GM12878 (cell line): ENCODE results near the gene TPM4. TPM values are rescaled to one million over a fixed set of nuclear protein-coding genes. Genes with fewer than 3 reads are reported as not detected.

Experiments
- ATAC-seq: fragments of 200-7000 bp; cut with Tn5 transposase; 3 replicates; pipeline ENCODE4 v1.9.1; 2020; ENCODE audit warnings: mild to moderate bottlenecking, moderate library complexity
- BruUV-seq: library from RNA; stranded (reverse); fragments of 400-500 nt; replicated peaks from 2 replicates; lab custom pipeline; 2021; lab: Mats Ljungman, UMichigan
- CTCF ChIA-PET: fragments of 300-600 bp; sonication (Branson Sonifier 250); formaldehyde crosslinking; extraction: SDS; loops from one replicate; lab custom pipeline; 2021; ENCODE audit warnings: inconsistent platforms; lab: Yijun Ruan, JAX
- POLR2A ChIA-PET: fragments of 350-600 bp; formaldehyde crosslinking; extraction: SDS; loops from one replicate; lab custom pipeline; 2021; ENCODE audit warnings: inconsistent platforms; lab: Charles Lee
- RAD21 ChIA-PET: fragments of 300-600 bp; sonication (Branson Sonifier 250); formaldehyde crosslinking; loops from one replicate; lab custom pipeline; 2023; ENCODE audit warnings: antibody characterized with exemption; ENCODE audit not compliant: unreplicated experiment; lab: Charles Lee
- SMC1A ChIA-PET: fragments of 300-600 bp; sonication (Branson Sonifier 250); formaldehyde crosslinking; loops from one replicate; lab custom pipeline; 2023; ENCODE audit not compliant: unreplicated experiment, uncharacterized antibody; lab: Charles Lee
- DNase-seq: peaks from one replicate; pipeline ENCODE4 v3.0.0-alpha.2; 2011; ENCODE audit warnings: low read depth, low spot score
- FAIRE-seq: peaks from 3 replicates; lab custom pipeline; 2011; peaks lifted over from hg19 to GRCh38; lab: Jason Lieb, UNC
- H2AFZ ChIP-seq: 2 replicates; pipeline ENCODE4 v1.6.0; 2011; ENCODE audit warnings: low read depth, low read length, control low read depth; ENCODE audit not compliant: control insufficient read depth
- H3K27ac ChIP-seq: 2 replicates; pipeline ENCODE4 v1.5.1; 2011; ENCODE audit warnings: control low read depth; ENCODE audit not compliant: control insufficient read depth, insufficient read depth
- H3K27me3 ChIP-seq, 2 experiments: replicated peaks in 1 of 2; 2 replicates each; pipeline versions ENCODE4 v1.6.0 to v1.6.1; 2011; ENCODE audit warnings: low read length in 1 of 2; ENCODE audit not compliant: control insufficient read depth in 2 of 2, insufficient read depth in 2 of 2
- H3K36me3 ChIP-seq, 2 experiments: 2 replicates each; pipeline ENCODE4 v1.5.1; 2011; ENCODE audit warnings: low read length in 1 of 2; ENCODE audit not compliant: control insufficient read depth in 2 of 2, insufficient read depth in 2 of 2
- H3K4me1 ChIP-seq: 2 replicates; pipeline ENCODE4 v1.6.1; 2011; ENCODE audit warnings: mild to moderate bottlenecking, low read length, moderate library complexity, mixed read lengths; ENCODE audit not compliant: control insufficient read depth, insufficient read depth
- H3K4me2 ChIP-seq: 2 replicates; pipeline ENCODE4 v1.6.0; 2011; ENCODE audit warnings: control low read depth; ENCODE audit not compliant: control insufficient read depth, insufficient read depth
- H3K4me3 ChIP-seq: fragments of 200-600 bp; sonication (generic); 2 replicates; pipeline ENCODE4 v1.5.1; 2016
- H3K79me2 ChIP-seq: 2 replicates; pipeline ENCODE4 v1.6.0; 2011; ENCODE audit warnings: low read length; ENCODE audit not compliant: control insufficient read depth, insufficient read depth
- H3K9ac ChIP-seq: 2 replicates; pipeline ENCODE4 v1.8.0; 2011; ENCODE audit warnings: low read length, control low read depth, mixed read lengths; ENCODE audit not compliant: control insufficient read depth, insufficient read depth
- H3K9me3 ChIP-seq: replicated peaks from 3 replicates; pipeline ENCODE4 v1.5.1; 2011; ENCODE audit warnings: mild to moderate bottlenecking, low read length; ENCODE audit not compliant: control insufficient read depth, insufficient read depth
- H4K20me1 ChIP-seq: 2 replicates; pipeline ENCODE4 v1.6.0; 2011; ENCODE audit not compliant: control insufficient read depth, insufficient read depth
- EGR1 ChIP-seq, 2 experiments: IDR thresholded peaks; 1 replicate in 1 of 2; 2 replicates in 1 of 2; pipeline ENCODE4 v1.6.1; 2011 to 2012; ENCODE audit warnings: low read depth in 2 of 2, low read length in 2 of 2, borderline replicate concordance in 1 of 2, mild to moderate bottlenecking in 1 of 2, moderate library complexity in 1 of 2
- HCFC1 ChIP-seq: fragments of 150-350 bp; IDR thresholded peaks from 2 replicates; pipeline ENCODE4 v1.6.1; 2014; ENCODE audit warnings: low read length
- POLR2AphosphoS5 ChIP-seq: IDR thresholded peaks from 2 replicates; pipeline ENCODE4 v1.6.1; 2011; ENCODE audit warnings: mild to moderate bottlenecking, low read length, inconsistent platforms
- PRDM15 ChIP-seq: fragments of 450-650 bp; formaldehyde crosslinking; IDR thresholded peaks from 2 replicates; pipeline ENCODE4 v1.4.0; 2020; ENCODE audit warnings: mild to moderate bottlenecking, moderate library complexity
- RB1 ChIP-seq: fragments of 450-650 bp; formaldehyde crosslinking; IDR thresholded peaks from 2 replicates; pipeline ENCODE4 v1.6.1; 2017; ENCODE audit warnings: mild to moderate bottlenecking, borderline replicate concordance
- SPI1 ChIP-seq: IDR thresholded peaks from 2 replicates; pipeline ENCODE4 v1.6.1; 2011; ENCODE audit warnings: low read depth, mild to moderate bottlenecking, low read length, moderate library complexity, borderline replicate concordance; ENCODE audit not compliant: insufficient read depth
- TAF1 ChIP-seq: IDR thresholded peaks from 2 replicates; pipeline ENCODE4 v1.6.1; 2011; ENCODE audit warnings: mild to moderate bottlenecking, low read depth, low read length, borderline replicate concordance
- TCF12 ChIP-seq: IDR thresholded peaks from 2 replicates; pipeline ENCODE4 v1.6.1; 2011; ENCODE audit warnings: low read depth, mild to moderate bottlenecking, low read length
- ZNF687 ChIP-seq: fragments of 450-650 bp; IDR thresholded peaks from 2 replicates; pipeline ENCODE4 v1.6.1; 2017; ENCODE audit warnings: mild to moderate bottlenecking, moderate library complexity
- WGBS: methylation state at CpG from one replicate; pipeline ENCODE4 v1.1.6; 2016; ENCODE audit warnings: low lambda C conversion rate; ENCODE audit not compliant: insufficient replicate concordance, insufficient coverage; ENCODE audit errors: missing lambda C conversion rate; 5-methylcytosine and 5-hydroxymethylcytosine counted together
- in situ Hi-C: fragments of 300-500 bp; cut with MboI; formaldehyde crosslinking; loops from 9 replicates; pipeline ENCODE4 v1.14.3; 2018; ENCODE audit warnings: mixed read lengths
- intact Hi-C: fragments of 100-400 bp; cut with micrococcal nuclease; formaldehyde crosslinking; loops from one replicate; pipeline ENCODE4 v1.14.2; 2022; ENCODE audit not compliant: unreplicated experiment
- polyA plus RNA-seq, 11 experiments: library from polyadenylated mRNA; depleted of rRNA in 4 of 11; unstranded in 6 of 11; stranded (reverse) in 5 of 11; fragments of >200 nt; fragmentation: Nextera tagmentation in 4 of 11; fragmentation: Illumina TruSeq in 1 of 11; extraction: Ambion mirVana in 4 of 11; extraction: Trizol in 1 of 11; gene quantifications; 1 replicate in 1 of 11; 2 replicates in 10 of 11; pipeline versions ENCODE4 v1.2.1 to v1.2.3, GENCODE V29; 2011 to 2016; ENCODE audit warnings: inconsistent platforms in 2 of 11, missing spikeins in 2 of 11, low read depth in 1 of 11
- total RNA-seq, 4 experiments: library from RNA; depleted of rRNA in 3 of 4; stranded (reverse); fragments of >200 nt in 3 of 4; fragmentation: Illumina TruSeq in 1 of 4; extraction: Trizol in 1 of 4; gene quantifications; 2 replicates each; pipeline versions ENCODE4 v1.2.1 to v1.2.3, GENCODE V29; 2013 to 2021

Gene TPM4
- total and polyA plus RNA-seq, 10 of the 15 experiments (the other 5 are each of a cell fraction or from before 2014, with no cell fraction given), result 183 to 620 (median 407) TPM

GRCh38 chr19:16111160-16111908, 35.0 kb downstream of the TPM4 start, which contains the start of gene RAB8A (continued):
- TF ChIP-seq PRDM15 (CRISPR knock-in tag), result no peak
- peak; percentile 74; the same call in 1 of the 2 replicates for TF ChIP-seq SPI1

- peaks cover 54% of the 10 kb centered on the region for H3K79me2 ChIP-seq
- TF ChIP-seq RB1 (no peak), EGR1 (IDR thresholded peaks at IDR 0.05; ENCODE audit: borderline replicate concordance in 1 of 2, low read depth in 2 of 2, low read length in 2 of 2) (no peak), HCFC1 (no peak), POLR2AphosphoS5 (peak; percentile 87; the same call in 1 of the 2 replicates), ZNF687 (no peak), TCF12 (no peak), TAF1 (peak; percentile 95)
These were observed 35.8 kb downstream of the TPM4 start for GRCh38 chr19:16111909-16112752.

More at GRCh38 chr19:16111909-16112752, 35.8 kb downstream of the TPM4 start:
- in situ Hi-C loops (no loop called here), intact Hi-C loops (loop anchor here (2.0 to 10.0 kb wide), 4 partner anchors 25 to 333 kb away; no protein-coding TSS in a partner anchor)
- ChIA-PET CTCF (interaction anchor here (1.0 to 5.3 kb wide), 11 partner anchors 27 to 147 kb away, joined by 4 to 26 read pairs (median 10); partner anchors contain the start of genes FAM32A and HSH2D), RAD21 (interaction anchor here (0.6 to 2.0 kb wide), 7 partner anchors 32 to 73 kb away, joined by 3 to 14 read pairs (median 5); partner anchors contain the start of genes FAM32A and HSH2D), POLR2A (interaction anchor here (0.7 to 11.3 kb wide), 6 partner anchors 17 to 39 kb away, joined by 3 to 174 read pairs (median 4); partner anchors contain the start of gene HSH2D), SMC1A (interaction anchor here (0.7 to 3.7 kb wide), 9 partner anchors 10 to 71 kb away, joined by 3 to 20 read pairs (median 7); partner anchors contain the start of gene HSH2D)
- Histone ChIP-seq H3K27me3 (no peaks in the 10 kb centered on the region), H3K4me2 (peak overlapping the region; percentile 88), H3K9ac (peak overlapping the region; percentile 97), H3K4me1 (peaks cover 35% of the 10 kb centered on the region), H2AFZ (no peak overlapping the region; the same call in 1 of the 2 replicates), H3K36me3 (peaks cover 0 to 4% of the 10 kb centered on the region in 2 experiments; a peak in 1 of 4 replicates), H4K20me1 (no peaks in the 10 kb centered on the region), H3K4me3 (peak overlapping the region; percentile 100), H3K9me3 (no peaks in the 10 kb centered on the region), H3K27ac (peak overlapping the region; percentile 94)
- peak; percentile 0; the same call in 2 of the 3 replicates for ATAC-seq
- no peak for FAIRE-seq
- WGBS, result 1% methylated on average over 31 of the region's 37 CpGs
- DNase-seq, result no peak
- BruUV-seq, result TSS peak; percentile 81
